ENCODE measurements around the gene IGFBP6.

IGFBP6 gene

GRCh38 chr12:53060064-53060720 lies 37.3 kb upstream of the IGFBP6 start:
- no peak for DNase-seq

GRCh38 chr12:53060721-53061276 lies 36.7 kb upstream of the IGFBP6 start:
- DNase-seq = no peak

GRCh38 chr12:53061404-53062010 lies 36.0 kb upstream of the IGFBP6 start:
- DNase-seq = no peak

GRCh38 chr12:53062011-53062961 lies 35.2 kb upstream of the IGFBP6 start:
- DNase-seq = no peak

- no peak for DNase-seq
These were observed 34.3 kb upstream of the IGFBP6 start for GRCh38 chr12:53062977-53063707.

- DNase-seq = no peak
These were observed 33.5 kb upstream of the IGFBP6 start for GRCh38 chr12:53063708-53064612.

GRCh38 chr12:53064613-53065436 lies 32.6 kb upstream of the IGFBP6 start:
- no peak for DNase-seq

GRCh38 chr12:53065470-53065869 lies 32.0 kb upstream of the IGFBP6 start:
- no peak for DNase-seq

GRCh38 chr12:53065975-53066931 lies 31.2 kb upstream of the IGFBP6 start:
- DNase-seq = peak; percentile 76

GRCh38 chr12:53067074-53067992 lies 30.1 kb upstream of the IGFBP6 start:
- no peak for DNase-seq

GRCh38 chr12:53067993-53068770 lies 29.3 kb upstream of the IGFBP6 start:
- DNase-seq = no peak

- no peak for DNase-seq
These were observed 28.5 kb upstream of the IGFBP6 start for GRCh38 chr12:53068811-53069585.

GRCh38 chr12:53069621-53070410 lies 27.7 kb upstream of the IGFBP6 start:
- no peak for DNase-seq

GRCh38 chr12:53070877-53071492 lies 26.5 kb upstream of the IGFBP6 start:
- no peak for DNase-seq

All from NCI-H1694 (cell line).